Measurements from ENCODE around the gene XPNPEP1.

The XPNPEP1 gene

GRCh38 chr10:109940553-109940952 is 17.2 kb upstream of the XPNPEP1 start:
- Histone ChIP-seq H2AFZ (ENCODE audit: low read depth, low read length) (no peak overlapping the region), H3K9me3 (ENCODE audit: insufficient read depth, low read length) (no peaks in the 10 kb centered on the region), H3K4me3 (ENCODE audit: low read length) (no peak overlapping the region), H3K27ac (ENCODE audit: low read length) (no peak overlapping the region), H3K4me1 (ENCODE audit: low read length) (peaks cover 7% of the 10 kb centered on the region; the same call in 1 of the 2 replicates), H3K79me2 (ENCODE audit: low read length) (no peaks in the 10 kb centered on the region), H3K36me3 (replicated peaks; ENCODE audit: low read depth, low read length) (no peaks in the 10 kb centered on the region), H3K27me3 (ENCODE audit: low read depth, low read length) (no peaks in the 10 kb centered on the region), H3K9ac (ENCODE audit: low read length) (no peak overlapping the region), H4K20me1 (ENCODE audit: insufficient read depth, low read length) (no peaks in the 10 kb centered on the region), H3K4me2 (ENCODE audit: low read length) (no peak overlapping the region)
- TF ChIP-seq EZH2phosphoT487 (IDR thresholded peaks at IDR 0.05; ENCODE audit: low read depth) (no peak), CTCF (IDR thresholded peaks at IDR 0.05; ENCODE audit: low read depth, low read length) (no peak)

- H4K20me1 ChIP-seq (ENCODE audit: insufficient read depth, low read length), result no peaks in the 10 kb centered on the region
- H3K36me3 ChIP-seq (replicated peaks; ENCODE audit: low read depth, low read length), result no peaks in the 10 kb centered on the region
- H3K9ac ChIP-seq (ENCODE audit: low read length), result no peak overlapping the region
- no peaks in the 10 kb centered on the region for H3K27me3 ChIP-seq (ENCODE audit: low read depth, low read length)
- no peak overlapping the region for H3K4me3 ChIP-seq (ENCODE audit: low read length)
- H3K9me3 ChIP-seq (ENCODE audit: insufficient read depth, low read length), result no peaks in the 10 kb centered on the region
- H3K27ac ChIP-seq (ENCODE audit: low read length), result no peak overlapping the region
- H2AFZ ChIP-seq (ENCODE audit: low read depth, low read length), result no peak overlapping the region
- no peaks in the 10 kb centered on the region for H3K79me2 ChIP-seq (ENCODE audit: low read length)
- H3K4me2 ChIP-seq (ENCODE audit: low read length), result no peak overlapping the region
- H3K4me1 ChIP-seq (ENCODE audit: low read length), result peaks cover 7% of the 10 kb centered on the region; the same call in 1 of the 2 replicates
- TF ChIP-seq CTCF (IDR thresholded peaks at IDR 0.05; ENCODE audit: low read depth, low read length) (no peak), EZH2phosphoT487 (IDR thresholded peaks at IDR 0.05; ENCODE audit: low read depth) (no peak)
Observed at GRCh38 chr10:109940117-109940516, 16.8 kb upstream of the XPNPEP1 start.

- Histone ChIP-seq H3K9me3 (ENCODE audit: insufficient read depth, low read length) (no peaks in the 10 kb centered on the region), H3K4me2 (ENCODE audit: low read length) (no peak overlapping the region), H2AFZ (ENCODE audit: low read depth, low read length) (no peak overlapping the region), H3K79me2 (ENCODE audit: low read length) (no peaks in the 10 kb centered on the region), H4K20me1 (ENCODE audit: insufficient read depth, low read length) (no peaks in the 10 kb centered on the region), H3K4me3 (ENCODE audit: low read length) (no peak overlapping the region), H3K27me3 (ENCODE audit: low read depth, low read length) (no peaks in the 10 kb centered on the region), H3K36me3 (replicated peaks; ENCODE audit: low read depth, low read length) (no peaks in the 10 kb centered on the region), H3K4me1 (ENCODE audit: low read length) (peaks cover 7% of the 10 kb centered on the region; the same call in 1 of the 2 replicates), H3K27ac (ENCODE audit: low read length) (no peak overlapping the region), H3K9ac (ENCODE audit: low read length) (no peak overlapping the region)
- no peak for TF ChIP-seq EZH2phosphoT487 (IDR thresholded peaks at IDR 0.05; ENCODE audit: low read depth)
- no peak for TF ChIP-seq CTCF (IDR thresholded peaks at IDR 0.05; ENCODE audit: low read depth, low read length)
Observed at GRCh38 chr10:109939315-109939961, 16.1 kb upstream of the XPNPEP1 start.

GRCh38 chr10:109937460-109938065 is 14.3 kb upstream of the XPNPEP1 start:
- no peaks in the 10 kb centered on the region for H3K9me3 ChIP-seq (ENCODE audit: insufficient read depth, low read length)
- H4K20me1 ChIP-seq (ENCODE audit: insufficient read depth, low read length), result no peaks in the 10 kb centered on the region
- H3K79me2 ChIP-seq (ENCODE audit: low read length), result no peaks in the 10 kb centered on the region
- no peak overlapping the region for H3K27ac ChIP-seq (ENCODE audit: low read length)
- H3K4me1 ChIP-seq (ENCODE audit: low read length), result peaks cover 7% of the 10 kb centered on the region; the same call in 1 of the 2 replicates
- H3K4me2 ChIP-seq (ENCODE audit: low read length), result no peak overlapping the region
- H2AFZ ChIP-seq (ENCODE audit: low read depth, low read length), result no peak overlapping the region
- TF ChIP-seq EZH2phosphoT487 (IDR thresholded peaks at IDR 0.05; ENCODE audit: low read depth) (no peak), CTCF (IDR thresholded peaks at IDR 0.05; ENCODE audit: low read depth, low read length) (no peak)
- no peak overlapping the region for H3K4me3 ChIP-seq (ENCODE audit: low read length)
- no peak overlapping the region for H3K9ac ChIP-seq (ENCODE audit: low read length)
- H3K27me3 ChIP-seq (ENCODE audit: low read depth, low read length), result no peaks in the 10 kb centered on the region
- no peaks in the 10 kb centered on the region for H3K36me3 ChIP-seq (replicated peaks; ENCODE audit: low read depth, low read length)
